ENCODE measurements around the gene RPL6. TPM values are rescaled to one million over a fixed set of nuclear protein-coding genes. Genes with fewer than 3 reads are reported as not detected.

RPL6 gene
- total and polyA plus RNA-seq, 9 of the 15 experiments (the other 6 are each of a cell fraction or from before 2014, with no cell fraction given), result 1,519 to 3,103 (median 2,396) TPM

DNA sequence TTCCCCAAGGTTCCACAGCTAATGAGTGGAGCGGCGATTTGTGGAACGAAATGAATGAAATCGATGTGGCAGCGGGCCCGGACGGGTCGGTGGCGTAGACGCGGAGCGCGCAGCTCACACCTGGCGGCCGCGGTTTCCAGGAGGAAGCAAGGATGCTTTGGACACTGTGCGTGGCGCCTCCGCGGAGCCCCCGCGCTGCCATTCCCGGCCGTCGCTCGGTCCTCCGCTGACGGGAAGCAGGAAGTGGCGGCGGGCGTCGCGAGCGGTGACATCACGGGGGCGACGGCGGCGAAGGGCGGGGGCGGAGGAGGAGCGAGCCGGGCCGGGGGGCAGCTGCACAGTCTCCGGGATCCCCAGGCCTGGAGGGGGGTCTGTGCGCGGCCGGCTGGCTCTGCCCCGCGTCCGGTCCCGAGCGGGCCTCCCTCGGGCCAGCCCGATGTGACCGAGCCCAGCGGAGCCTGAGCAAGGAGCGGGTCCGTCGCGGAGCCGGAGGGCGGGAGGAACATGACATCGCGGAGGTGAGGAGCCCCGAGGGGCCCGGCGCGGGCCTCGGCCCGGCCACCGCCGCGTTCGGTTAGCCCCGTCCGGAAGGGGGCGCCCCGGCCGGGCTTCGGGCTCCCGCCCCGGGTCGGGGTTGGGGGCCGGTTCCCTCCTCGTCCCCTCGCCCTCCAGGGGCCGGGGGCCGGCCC is 9.3 kb upstream of the RPL6 start, which contains the start of gene PTPN11 (continued):
- TF ChIP-seq, protein P1, sequence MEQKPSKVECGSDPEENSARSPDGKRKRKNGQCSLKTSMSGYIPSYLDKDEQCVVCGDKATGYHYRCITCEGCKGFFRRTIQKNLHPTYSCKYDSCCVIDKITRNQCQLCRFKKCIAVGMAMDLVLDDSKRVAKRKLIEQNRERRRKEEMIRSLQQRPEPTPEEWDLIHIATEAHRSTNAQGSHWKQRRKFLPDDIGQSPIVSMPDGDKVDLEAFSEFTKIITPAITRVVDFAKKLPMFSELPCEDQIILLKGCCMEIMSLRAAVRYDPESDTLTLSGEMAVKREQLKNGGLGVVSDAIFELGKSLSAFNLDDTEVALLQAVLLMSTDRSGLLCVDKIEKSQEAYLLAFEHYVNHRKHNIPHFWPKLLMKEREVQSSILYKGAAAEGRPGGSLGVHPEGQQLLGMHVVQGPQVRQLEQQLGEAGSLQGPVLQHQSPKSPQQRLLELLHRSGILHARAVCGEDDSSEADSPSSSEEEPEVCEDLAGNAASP (IDR thresholded peaks at IDR 0.05), result no peak
- TF ChIP-seq SNIP1 (IDR thresholded peaks at IDR 0.05; ENCODE audit: low read depth) (no peak), ZNF507 (tag; conservative IDR thresholded peaks at IDR 0.05) (no peak), ZNF23 (CRISPR knock-in tag; IDR thresholded peaks at IDR 0.05) (no peak), ARNT (IDR thresholded peaks at IDR 0.05) (no peak), ZNF217 (CRISPR knock-in tag; IDR thresholded peaks at IDR 0.05) (no peak), COPS2 (conservative IDR thresholded peaks at IDR 0.05) (no peak), PURB (CRISPR knock-in tag; IDR thresholded peaks at IDR 0.05; ENCODE audit: low read depth) (no peak), GTF2F1 (IDR thresholded peaks at IDR 0.05; ENCODE audit: low read depth, low read length) (no peak), MTA1 (IDR thresholded peaks at IDR 0.05; ENCODE audit: borderline replicate concordance) (peak; percentile 99), ESRRB (CRISPR knock-in tag; IDR thresholded peaks at IDR 0.05; ENCODE audit: borderline replicate concordance) (no peak), ZNF239 (CRISPR knock-in tag; IDR thresholded peaks at IDR 0.05) (no peak)
- TF ChIP-seq, protein P2, sequence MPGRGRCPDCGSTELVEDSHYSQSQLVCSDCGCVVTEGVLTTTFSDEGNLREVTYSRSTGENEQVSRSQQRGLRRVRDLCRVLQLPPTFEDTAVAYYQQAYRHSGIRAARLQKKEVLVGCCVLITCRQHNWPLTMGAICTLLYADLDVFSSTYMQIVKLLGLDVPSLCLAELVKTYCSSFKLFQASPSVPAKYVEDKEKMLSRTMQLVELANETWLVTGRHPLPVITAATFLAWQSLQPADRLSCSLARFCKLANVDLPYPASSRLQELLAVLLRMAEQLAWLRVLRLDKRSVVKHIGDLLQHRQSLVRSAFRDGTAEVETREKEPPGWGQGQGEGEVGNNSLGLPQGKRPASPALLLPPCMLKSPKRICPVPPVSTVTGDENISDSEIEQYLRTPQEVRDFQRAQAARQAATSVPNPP (IDR thresholded peaks at IDR 0.05; ENCODE audit: borderline replicate concordance, insufficient read depth, insufficient read length), result no peak
- TF ChIP-seq, protein P3, sequence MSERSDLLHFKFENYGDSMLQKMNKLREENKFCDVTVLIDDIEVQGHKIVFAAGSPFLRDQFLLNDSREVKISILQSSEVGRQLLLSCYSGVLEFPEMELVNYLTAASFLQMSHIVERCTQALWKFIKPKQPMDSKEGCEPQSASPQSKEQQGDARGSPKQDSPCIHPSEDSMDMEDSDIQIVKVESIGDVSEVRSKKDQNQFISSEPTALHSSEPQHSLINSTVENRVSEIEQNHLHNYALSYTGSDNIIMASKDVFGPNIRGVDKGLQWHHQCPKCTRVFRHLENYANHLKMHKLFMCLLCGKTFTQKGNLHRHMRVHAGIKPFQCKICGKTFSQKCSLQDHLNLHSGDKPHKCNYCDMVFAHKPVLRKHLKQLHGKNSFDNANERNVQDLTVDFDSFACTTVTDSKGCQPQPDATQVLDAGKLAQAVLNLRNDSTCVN (CRISPR knock-in tag; IDR thresholded peaks at IDR 0.05), result no peak
- TF ChIP-seq, protein P4, sequence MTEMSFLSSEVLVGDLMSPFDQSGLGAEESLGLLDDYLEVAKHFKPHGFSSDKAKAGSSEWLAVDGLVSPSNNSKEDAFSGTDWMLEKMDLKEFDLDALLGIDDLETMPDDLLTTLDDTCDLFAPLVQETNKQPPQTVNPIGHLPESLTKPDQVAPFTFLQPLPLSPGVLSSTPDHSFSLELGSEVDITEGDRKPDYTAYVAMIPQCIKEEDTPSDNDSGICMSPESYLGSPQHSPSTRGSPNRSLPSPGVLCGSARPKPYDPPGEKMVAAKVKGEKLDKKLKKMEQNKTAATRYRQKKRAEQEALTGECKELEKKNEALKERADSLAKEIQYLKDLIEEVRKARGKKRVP (CRISPR knock-in tag; IDR thresholded peaks at IDR 0.05), result no peak
- TF ChIP-seq, protein P5, sequence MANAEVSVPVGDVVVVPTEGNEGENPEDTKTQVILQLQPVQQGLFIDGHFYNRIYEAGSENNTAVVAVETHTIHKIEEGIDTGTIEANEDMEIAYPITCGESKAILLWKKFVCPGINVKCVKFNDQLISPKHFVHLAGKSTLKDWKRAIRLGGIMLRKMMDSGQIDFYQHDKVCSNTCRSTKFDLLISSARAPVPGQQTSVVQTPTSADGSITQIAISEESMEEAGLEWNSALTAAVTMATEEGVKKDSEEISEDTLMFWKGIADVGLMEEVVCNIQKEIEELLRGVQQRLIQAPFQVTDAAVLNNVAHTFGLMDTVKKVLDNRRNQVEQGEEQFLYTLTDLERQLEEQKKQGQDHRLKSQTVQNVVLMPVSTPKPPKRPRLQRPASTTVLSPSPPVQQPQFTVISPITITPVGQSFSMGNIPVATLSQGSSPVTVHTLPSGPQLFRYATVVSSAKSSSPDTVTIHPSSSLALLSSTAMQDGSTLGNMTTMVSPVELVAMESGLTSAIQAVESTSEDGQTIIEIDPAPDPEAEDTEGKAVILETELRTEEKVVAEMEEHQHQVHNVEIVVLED (CRISPR knock-in tag; IDR thresholded peaks at IDR 0.05), result peak; percentile 64; the same call in 1 of the 2 replicates
- TF ChIP-seq, protein P6, sequence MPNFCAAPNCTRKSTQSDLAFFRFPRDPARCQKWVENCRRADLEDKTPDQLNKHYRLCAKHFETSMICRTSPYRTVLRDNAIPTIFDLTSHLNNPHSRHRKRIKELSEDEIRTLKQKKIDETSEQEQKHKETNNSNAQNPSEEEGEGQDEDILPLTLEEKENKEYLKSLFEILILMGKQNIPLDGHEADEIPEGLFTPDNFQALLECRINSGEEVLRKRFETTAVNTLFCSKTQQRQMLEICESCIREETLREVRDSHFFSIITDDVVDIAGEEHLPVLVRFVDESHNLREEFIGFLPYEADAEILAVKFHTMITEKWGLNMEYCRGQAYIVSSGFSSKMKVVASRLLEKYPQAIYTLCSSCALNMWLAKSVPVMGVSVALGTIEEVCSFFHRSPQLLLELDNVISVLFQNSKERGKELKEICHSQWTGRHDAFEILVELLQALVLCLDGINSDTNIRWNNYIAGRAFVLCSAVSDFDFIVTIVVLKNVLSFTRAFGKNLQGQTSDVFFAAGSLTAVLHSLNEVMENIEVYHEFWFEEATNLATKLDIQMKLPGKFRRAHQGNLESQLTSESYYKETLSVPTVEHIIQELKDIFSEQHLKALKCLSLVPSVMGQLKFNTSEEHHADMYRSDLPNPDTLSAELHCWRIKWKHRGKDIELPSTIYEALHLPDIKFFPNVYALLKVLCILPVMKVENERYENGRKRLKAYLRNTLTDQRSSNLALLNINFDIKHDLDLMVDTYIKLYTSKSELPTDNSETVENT (CRISPR knock-in tag; IDR thresholded peaks at IDR 0.05), result peak; percentile 40; the same call in 1 of the 2 replicates
- TF ChIP-seq, protein P7, sequence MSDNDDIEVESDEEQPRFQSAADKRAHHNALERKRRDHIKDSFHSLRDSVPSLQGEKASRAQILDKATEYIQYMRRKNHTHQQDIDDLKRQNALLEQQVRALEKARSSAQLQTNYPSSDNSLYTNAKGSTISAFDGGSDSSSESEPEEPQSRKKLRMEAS (CRISPR knock-in tag; IDR thresholded peaks at IDR 0.05), result peak; percentile 40; the same call in 1 of the 2 replicates

Data from K562 (cell line).